Measurements from ENCODE around the gene KANTR.

- TF ChIP-seq POLR2AphosphoS5 (IDR thresholded peaks at IDR 0.05; ENCODE audit: low read depth, low read length), result no peak
- no peak for TF ChIP-seq REST (IDR thresholded peaks at IDR 0.05; ENCODE audit: insufficient read depth in 1 of 2, low read depth in 2 of 2, low read length in 2 of 2)
- no peak for TF ChIP-seq SIN3A (IDR thresholded peaks at IDR 0.05; ENCODE audit: borderline replicate concordance, insufficient read depth, low read length)
- no peak for TF ChIP-seq TAF1 (IDR thresholded peaks at IDR 0.05; ENCODE audit: borderline replicate concordance, insufficient read depth, low read length)
Measured at GRCh38 chrX:53125506-53125905, 31.6 kb downstream of the KANTR start.

All from PFSK-1 (cell line).